Activated CD4-positive, alpha-beta memory T cell treated with anti-CD3 and anti-CD28 coated beads for 36 hours (primary cell): ENCODE measurements around the gene SGIP1. TPM values are rescaled to one million over a fixed set of nuclear protein-coding genes. Genes with fewer than 3 reads are reported as not detected.

Source experiments
- CTCF ChIA-PET: fragments of 350-600 bp; sonication (Branson Sonifier 250); formaldehyde crosslinking; loops from one replicate; lab custom pipeline; 2021; ENCODE audit warnings: antibody characterized with exemption, inconsistent platforms; lab: Charles Lee
- POLR2A ChIA-PET: fragments of 350-600 bp; sonication (Branson Sonifier 250); formaldehyde crosslinking; loops from one replicate; lab custom pipeline; 2021; ENCODE audit warnings: antibody characterized with exemption; lab: Charles Lee
- DNase-seq: peaks from one replicate; pipeline ENCODE4 v3.0.0-alpha.2; 2020
- H3K27ac Mint-ChIP-seq: one replicate; pipeline ENCODE4 v1.8.0; 2021; ENCODE audit warnings: mixed read lengths
- H3K27me3 Mint-ChIP-seq: one replicate; pipeline ENCODE4 v1.8.0; 2021; ENCODE audit warnings: mixed read lengths
- H3K36me3 Mint-ChIP-seq: one replicate; pipeline ENCODE4 v1.8.0; 2021; ENCODE audit warnings: mixed read lengths
- H3K4me1 Mint-ChIP-seq: one replicate; pipeline ENCODE4 v1.8.0; 2021; ENCODE audit warnings: low read depth, mixed read lengths
- H3K4me3 Mint-ChIP-seq: one replicate; pipeline ENCODE4 v1.8.0; 2021; ENCODE audit warnings: mild to moderate bottlenecking, mixed read lengths
- H3K9me3 Mint-ChIP-seq: one replicate; pipeline ENCODE4 v1.8.0; 2021; ENCODE audit warnings: mixed read lengths
- intact Hi-C: fragments of 100-400 bp; cut with micrococcal nuclease; formaldehyde crosslinking; loops from one replicate; pipeline ENCODE4 v1.15.1; 2023
- total RNA-seq, 2 experiments: library from RNA; stranded (reverse); gene quantifications; one replicate each; pipeline ENCODE4 v1.2.3, GENCODE V29; 2021

SGIP1 gene
- total RNA-seq, 2 experiments from 2014 or later: 0.05 TPM; not detected in 1

GRCh38 chr1:66751160-66751559, 217.2 kb downstream of the SGIP1 start:
- ChIA-PET CTCF (no interaction called here), POLR2A (no interaction called here)
- no peak for DNase-seq
- no peak overlapping the region for H3K27ac Mint-ChIP-seq
- peaks cover 9% of the 10 kb centered on the region for H3K4me1 Mint-ChIP-seq
- H3K9me3 Mint-ChIP-seq: no peaks in the 10 kb centered on the region
- intact Hi-C loops: no loop called here
- H3K27me3 Mint-ChIP-seq: peaks cover 39% of the 10 kb centered on the region
- H3K4me3 Mint-ChIP-seq: no peak overlapping the region
- no peaks in the 10 kb centered on the region for H3K36me3 Mint-ChIP-seq

- ChIA-PET POLR2A (no interaction called here), CTCF (no interaction called here)
- Mint-ChIP-seq H3K27me3 (peaks cover 42% of the 10 kb centered on the region), H3K9me3 (no peaks in the 10 kb centered on the region), H3K36me3 (no peaks in the 10 kb centered on the region), H3K4me1 (peaks cover 9% of the 10 kb centered on the region), H3K4me3 (peak within 1 kb of the TSS; percentile 53), H3K27ac (no peak within 1 kb of the TSS)
- DNase-seq: no peak
- intact Hi-C loops: no loop called here
Observed at GRCh38 chr1:66752000-66752592, 218.1 kb downstream of the SGIP1 start, which contains the start of gene DYNLT5. Gene DYNLT5, plus strand, starts transcription at chr1:66752459. Its CDS starts 2,200 bp downstream, at chr1:66754659.

DNA sequence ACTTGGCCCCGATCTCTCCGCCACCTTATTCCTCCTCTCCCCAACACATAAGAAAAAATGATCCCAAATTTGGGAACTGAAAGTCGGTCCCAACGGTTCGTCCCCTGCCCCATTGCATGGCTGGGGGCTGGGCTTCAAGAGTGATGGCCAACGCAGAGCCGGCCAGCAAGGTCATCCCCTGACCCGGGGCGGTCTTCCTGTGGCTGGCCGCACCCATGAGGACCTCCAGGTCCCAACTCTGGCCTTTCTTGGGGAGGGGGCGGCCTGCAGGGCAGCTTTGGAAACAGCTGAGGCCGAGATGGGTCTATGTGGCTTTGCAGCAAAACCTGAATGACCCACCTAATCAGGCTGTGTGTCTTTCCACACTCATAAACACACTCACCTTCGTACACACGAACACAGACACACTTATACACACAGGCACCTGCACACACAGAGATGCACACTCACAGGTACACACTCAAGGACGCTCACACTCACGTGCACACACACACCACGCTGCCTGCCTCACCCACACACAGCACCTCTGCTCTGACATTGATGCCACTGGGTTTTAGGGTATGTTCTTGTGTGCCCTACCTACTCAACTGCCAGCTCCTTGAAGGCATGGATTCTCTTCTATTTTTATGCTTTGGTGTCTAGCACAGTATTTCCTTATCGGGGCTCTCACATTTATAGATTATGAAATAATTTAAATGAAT, 218.9 kb downstream of the SGIP1 start:
- Mint-ChIP-seq H3K4me1 (peaks cover 9% of the 10 kb centered on the region), H3K36me3 (no peaks in the 10 kb centered on the region), H3K27me3 (peaks cover 42% of the 10 kb centered on the region), H3K4me3 (no peak overlapping the region), H3K9me3 (no peaks in the 10 kb centered on the region), H3K27ac (no peak overlapping the region)
- DNase-seq: no peak
- intact Hi-C loops: no loop called here
- ChIA-PET CTCF (interaction anchor here (1.1 to 1.8 kb wide), 3 partner anchors 10 to 396 kb away, joined by 3 to 6 read pairs (median 5); no protein-coding TSS in a partner anchor), POLR2A (no interaction called here)

GRCh38 chr1:66757722-66758240, 223.8 kb downstream of the SGIP1 start:
- no peak for DNase-seq
- intact Hi-C loops: no loop called here
- ChIA-PET POLR2A (no interaction called here), CTCF (interaction anchor here (1.0 kb wide), 1 partner anchor 798 kb away, joined by 3 read pairs; no protein-coding TSS in a partner anchor)
- no peaks in the 10 kb centered on the region for H3K36me3 Mint-ChIP-seq
- peaks cover 3% of the 10 kb centered on the region for H3K4me1 Mint-ChIP-seq
- no peak overlapping the region for H3K27ac Mint-ChIP-seq
- H3K4me3 Mint-ChIP-seq: no peak overlapping the region
- no peaks in the 10 kb centered on the region for H3K9me3 Mint-ChIP-seq
- peaks cover 17% of the 10 kb centered on the region for H3K27me3 Mint-ChIP-seq

DNA sequence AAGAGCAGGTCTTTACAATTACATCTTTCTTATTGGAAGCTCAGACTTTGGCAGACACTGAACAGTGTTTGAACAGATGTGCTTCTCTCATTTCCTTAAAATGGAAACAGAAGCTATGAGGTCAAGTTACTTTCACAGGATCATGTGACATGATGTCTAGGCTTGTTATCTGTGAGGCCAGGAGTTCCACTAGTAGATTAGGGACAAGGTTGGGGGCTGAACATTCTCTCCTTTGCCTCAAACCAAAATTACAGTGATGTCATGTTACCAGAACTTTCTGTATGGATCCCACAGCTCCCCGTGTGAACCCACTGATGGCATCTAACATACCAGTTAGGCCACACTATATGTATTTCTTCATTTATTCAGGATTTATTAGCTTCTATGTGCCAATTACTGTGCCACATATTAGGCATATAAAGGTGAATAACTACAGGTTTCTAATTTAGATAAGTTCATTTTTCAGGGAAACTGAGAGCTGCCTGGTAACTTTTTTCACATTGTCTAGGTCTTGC, 224.3 kb downstream of the SGIP1 start:
- no peak for DNase-seq
- CTCF ChIA-PET: interaction anchor here (0.5 to 1.0 kb wide), 2 partner anchors 687 to 799 kb away, joined by 3 to 4 read pairs; no protein-coding TSS in a partner anchor
- no peaks in the 10 kb centered on the region for H3K36me3 Mint-ChIP-seq
- peaks cover 14% of the 10 kb centered on the region for H3K27me3 Mint-ChIP-seq
- H3K4me1 Mint-ChIP-seq: no peaks in the 10 kb centered on the region
- H3K9me3 Mint-ChIP-seq: no peaks in the 10 kb centered on the region
- H3K4me3 Mint-ChIP-seq: no peak overlapping the region
- POLR2A ChIA-PET: no interaction called here
- intact Hi-C loops: no loop called here
- H3K27ac Mint-ChIP-seq: no peak overlapping the region

GRCh38 chr1:66760506-66760905, 226.6 kb downstream of the SGIP1 start:
- Mint-ChIP-seq H3K27ac (no peak overlapping the region), H3K4me1 (no peaks in the 10 kb centered on the region), H3K36me3 (no peaks in the 10 kb centered on the region), H3K27me3 (peaks cover 5% of the 10 kb centered on the region), H3K4me3 (no peak overlapping the region), H3K9me3 (no peaks in the 10 kb centered on the region)
- ChIA-PET CTCF (interaction anchor here (1.6 kb wide), 1 partner anchor 389 kb away, joined by 6 read pairs; no protein-coding TSS in a partner anchor), POLR2A (no interaction called here)
- DNase-seq: no peak
- intact Hi-C loops: loop anchor here (10.0 kb wide), 1 partner anchor 924 kb away; the partner anchor contains the start of gene GADD45A

- H3K27me3 Mint-ChIP-seq: peaks cover 5% of the 10 kb centered on the region
- no peak overlapping the region for H3K4me3 Mint-ChIP-seq
- H3K9me3 Mint-ChIP-seq: no peaks in the 10 kb centered on the region
- no peak for DNase-seq
- H3K27ac Mint-ChIP-seq: no peak overlapping the region
- ChIA-PET POLR2A (no interaction called here), CTCF (interaction anchor here (1.6 kb wide), 1 partner anchor 388 kb away, joined by 6 read pairs; no protein-coding TSS in a partner anchor)
- no peaks in the 10 kb centered on the region for H3K36me3 Mint-ChIP-seq
- intact Hi-C loops: loop anchor here (10.0 kb wide), 1 partner anchor 924 kb away; the partner anchor contains the start of gene GADD45A
- H3K4me1 Mint-ChIP-seq: no peaks in the 10 kb centered on the region
Observed at GRCh38 chr1:66761221-66761620, 227.3 kb downstream of the SGIP1 start.

DNA sequence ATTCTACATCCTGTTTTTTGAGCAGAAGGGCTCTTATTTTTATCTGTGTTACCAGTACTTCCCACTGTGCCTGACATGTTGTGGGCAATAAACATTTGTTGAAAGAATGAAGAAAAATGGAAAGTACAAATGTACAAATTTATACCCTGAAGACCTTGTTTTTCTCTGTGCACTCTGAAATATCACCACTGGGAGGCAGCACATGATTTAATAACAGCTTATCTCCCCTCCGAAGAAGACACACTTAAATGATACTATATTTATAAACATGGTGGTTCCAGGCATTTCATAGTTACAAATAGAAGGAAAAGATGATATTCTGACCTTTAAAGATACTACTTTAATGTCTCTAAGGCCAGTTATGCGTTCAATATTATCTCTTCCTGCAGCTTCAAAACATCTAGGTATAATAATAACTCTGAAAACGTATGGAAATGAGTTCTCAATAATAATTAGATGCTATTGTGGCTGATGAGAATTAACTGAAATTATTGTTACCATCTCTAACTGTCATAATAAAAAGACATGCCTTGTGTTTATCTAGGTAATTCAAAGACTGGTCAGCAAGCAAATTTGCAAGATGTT, 231.1 kb downstream of the SGIP1 start:
- ChIA-PET CTCF (interaction anchor here (0.6 to 6.0 kb wide), 23 partner anchors 11 to 735 kb away, joined by 3 to 40 read pairs (median 4); partner anchors contain the start of genes DNAI4 and MIER1), POLR2A (no interaction called here)
- no peak overlapping the region for H3K27ac Mint-ChIP-seq
- intact Hi-C loops: loop anchor here (1.0 to 10.0 kb wide), 7 partner anchors 165 to 920 kb away; partner anchors contain the start of genes GADD45A and SLC35D1
- DNase-seq: peak; percentile 52
- H3K4me1 Mint-ChIP-seq: peaks cover 17% of the 10 kb centered on the region
- no peak overlapping the region for H3K4me3 Mint-ChIP-seq
- no peaks in the 10 kb centered on the region for H3K27me3 Mint-ChIP-seq
- no peaks in the 10 kb centered on the region for H3K9me3 Mint-ChIP-seq
- H3K36me3 Mint-ChIP-seq: no peaks in the 10 kb centered on the region

DNA sequence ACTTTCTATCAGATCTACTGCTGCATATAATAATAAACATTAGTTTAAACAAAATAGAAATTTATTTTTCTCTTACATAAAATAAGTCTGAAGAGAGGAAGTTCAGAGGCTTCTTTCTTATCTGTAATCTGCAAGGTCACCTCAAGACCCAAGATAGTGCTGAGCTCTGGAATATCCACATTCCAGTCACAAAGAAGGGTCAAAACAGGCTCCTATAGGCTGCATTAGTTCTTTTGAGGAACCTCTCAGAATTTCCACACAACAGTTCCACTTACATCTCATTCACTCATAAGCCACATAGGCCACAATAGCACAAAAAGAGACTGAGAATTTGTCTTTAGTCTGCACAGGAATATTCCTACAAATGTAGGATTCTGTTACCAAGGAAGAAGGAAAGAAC, 233.7 kb downstream of the SGIP1 start:
- H3K27me3 Mint-ChIP-seq: no peaks in the 10 kb centered on the region
- H3K4me1 Mint-ChIP-seq: peaks cover 33% of the 10 kb centered on the region
- intact Hi-C loops: loop anchor here (5.0 to 10.0 kb wide), 4 partner anchors 285 to 917 kb away; partner anchors contain the start of genes GADD45A and SLC35D1
- no peaks in the 10 kb centered on the region for H3K36me3 Mint-ChIP-seq
- H3K4me3 Mint-ChIP-seq: no peak overlapping the region
- ChIA-PET CTCF (interaction anchor here (4.3 to 6.0 kb wide), 2 partner anchors 381 to 446 kb away, joined by 38 to 40 read pairs; no protein-coding TSS in a partner anchor), POLR2A (no interaction called here)
- no peaks in the 10 kb centered on the region for H3K9me3 Mint-ChIP-seq
- no peak for DNase-seq
- H3K27ac Mint-ChIP-seq: no peak overlapping the region

GRCh38 chr1:66768965-66769364, 235.0 kb downstream of the SGIP1 start:
- peaks cover 33% of the 10 kb centered on the region for H3K4me1 Mint-ChIP-seq
- H3K27ac Mint-ChIP-seq: no peak overlapping the region
- no peak for DNase-seq
- no peaks in the 10 kb centered on the region for H3K9me3 Mint-ChIP-seq
- CTCF ChIA-PET: interaction anchor here (0.6 to 4.3 kb wide), 5 partner anchors 11 to 776 kb away, joined by 3 to 40 read pairs (median 8); no protein-coding TSS in a partner anchor
- no peaks in the 10 kb centered on the region for H3K27me3 Mint-ChIP-seq
- intact Hi-C loops: loop anchor here (1.0 to 10.0 kb wide), 5 partner anchors 155 to 916 kb away; partner anchors contain the start of genes DNAI4, GADD45A, MIER1 and SLC35D1
- H3K4me3 Mint-ChIP-seq: no peak overlapping the region
- no peaks in the 10 kb centered on the region for H3K36me3 Mint-ChIP-seq
- POLR2A ChIA-PET: no interaction called here

DNA sequence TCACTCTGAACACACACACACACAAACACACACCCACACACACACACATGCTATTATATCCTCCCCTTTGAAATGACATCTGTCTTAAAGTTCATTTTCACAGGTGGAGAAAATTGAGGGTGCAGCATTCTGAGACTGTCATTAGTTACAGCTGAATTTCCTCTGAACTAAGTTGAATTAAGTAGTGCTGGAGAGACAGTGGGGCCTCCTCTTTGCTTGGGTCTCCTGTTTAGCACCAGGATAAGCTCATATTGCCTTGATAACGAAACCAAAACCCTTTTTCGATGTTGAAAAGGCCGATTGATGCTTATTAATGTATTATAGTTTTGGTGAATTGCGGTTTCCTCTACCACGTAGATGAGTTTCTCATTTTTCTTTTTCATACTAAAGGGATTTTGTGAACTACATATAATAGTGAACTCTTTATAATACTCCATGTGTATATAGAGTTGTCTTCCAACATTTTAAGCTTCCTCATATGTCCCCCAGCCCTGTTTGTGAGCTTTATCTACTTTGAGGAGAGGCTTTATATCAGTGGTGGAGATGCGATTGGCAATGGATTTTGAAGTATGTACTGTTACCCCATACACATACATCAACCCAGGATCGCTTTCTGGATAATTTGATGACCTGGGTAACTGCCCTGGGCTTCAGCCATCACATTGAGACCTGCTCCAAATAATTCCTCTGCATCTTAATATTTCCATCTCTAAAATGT, 235.7 kb downstream of the SGIP1 start:
- no peak for DNase-seq
- CTCF ChIA-PET: interaction anchor here (0.6 to 1.6 kb wide), 6 partner anchors 10 to 775 kb away, joined by 3 to 8 read pairs (median 4); no protein-coding TSS in a partner anchor
- Mint-ChIP-seq H3K27me3 (no peaks in the 10 kb centered on the region), H3K36me3 (no peaks in the 10 kb centered on the region), H3K9me3 (no peaks in the 10 kb centered on the region), H3K4me1 (peaks cover 33% of the 10 kb centered on the region), H3K27ac (peak overlapping the region; percentile 18), H3K4me3 (peak overlapping the region; percentile 59)
- POLR2A ChIA-PET: no interaction called here
- intact Hi-C loops: loop anchor here (1.0 to 10.0 kb wide), 8 partner anchors 19 to 915 kb away; partner anchors contain the start of genes DNAI4, GADD45A, MIER1 and SLC35D1
